GM23338 (cell line): ENCODE results near the gene AZU1. TPM values are rescaled to one million over a fixed set of nuclear protein-coding genes. Genes with fewer than 3 reads are reported as not detected.

Experiments used
- ATAC-seq: fragments of 200-7000 bp; cut with Tn5 transposase; 3 replicates; pipeline ENCODE4 v1.9.1; 2020
- DNase-seq: peaks from one replicate; pipeline ENCODE4 v3.0.0-alpha.2; 2015; ENCODE audit warnings: low spot score
- H2AFZ ChIP-seq: fragments of 200-600 bp; sonication (generic); 2 replicates; pipeline ENCODE4 v1.8.0; 2016; ENCODE audit warnings: antibody characterized with exemption, mild to moderate bottlenecking, moderate library complexity
- H3F3A ChIP-seq: fragments of 200-600 bp; sonication (generic); replicated peaks from 2 replicates; pipeline ENCODE4 v1.8.0; 2017; ENCODE audit warnings: antibody characterized with exemption, mixed run types, low read depth
- H3K27ac ChIP-seq: fragments of 200-600 bp; sonication (generic); 2 replicates; pipeline ENCODE4 v1.6.1; 2016; ENCODE audit warnings: low read depth
- H3K27me3 ChIP-seq: fragments of 200-600 bp; sonication (generic); 2 replicates; pipeline ENCODE4 v1.8.0; 2016; ENCODE audit warnings: mild to moderate bottlenecking, mixed run types, moderate library complexity; ENCODE audit not compliant: insufficient read depth
- H3K36me3 ChIP-seq: fragments of 200-600 bp; sonication (generic); 2 replicates; pipeline ENCODE4 v1.8.0; 2016; ENCODE audit warnings: mild to moderate bottlenecking; ENCODE audit not compliant: insufficient read depth
- H3K4me1 ChIP-seq: fragments of 200-600 bp; sonication (generic); 2 replicates; pipeline ENCODE4 v1.8.0; 2016; ENCODE audit warnings: mild to moderate bottlenecking, moderate library complexity; ENCODE audit not compliant: insufficient read depth
- H3K4me2 ChIP-seq: fragments of 200-600 bp; sonication (generic); 2 replicates; pipeline ENCODE4 v1.7.1; 2017; ENCODE audit warnings: mixed run types
- H3K4me3 ChIP-seq: fragments of 200-600 bp; sonication (generic); 2 replicates; pipeline ENCODE4 v1.6.1; 2016; ENCODE audit warnings: mixed run types
- H3K79me2 ChIP-seq: fragments of 200-600 bp; sonication (generic); replicated peaks from 2 replicates; pipeline ENCODE4 v1.8.0; 2017; ENCODE audit warnings: mild to moderate bottlenecking; ENCODE audit not compliant: insufficient read depth
- H3K9me2 ChIP-seq: fragments of 200-600 bp; sonication (generic); 2 replicates; pipeline ENCODE4 v1.8.0; 2017; ENCODE audit not compliant: insufficient read depth
- H4K20me1 ChIP-seq: fragments of 200-600 bp; sonication (generic); replicated peaks from 2 replicates; pipeline ENCODE4 v1.8.0; 2017; ENCODE audit warnings: mild to moderate bottlenecking; ENCODE audit not compliant: insufficient read depth
- H3K27ac Mint-ChIP-seq: 2 replicates; pipeline ENCODE4 v1.8.0; 2020; ENCODE audit warnings: inconsistent platforms, mild to moderate bottlenecking, moderate library complexity, mixed read lengths
- H3K27me3 Mint-ChIP-seq: 3 replicates; pipeline ENCODE4 v1.8.0; 2022; ENCODE audit warnings: low read depth, mild to moderate bottlenecking, moderate library complexity, mixed read lengths, inconsistent platforms; ENCODE audit not compliant: insufficient read depth, poor library complexity
- H3K36me3 Mint-ChIP-seq: 3 replicates; pipeline ENCODE4 v1.8.0; 2021; ENCODE audit warnings: low read depth, mild to moderate bottlenecking, inconsistent platforms, moderate library complexity, mixed read lengths
- H3K4me1 Mint-ChIP-seq: 3 replicates; pipeline ENCODE4 v1.8.0; 2020; ENCODE audit warnings: mild to moderate bottlenecking, inconsistent platforms, mixed read lengths
- H3K4me3 Mint-ChIP-seq: 3 replicates; pipeline ENCODE4 v1.8.0; 2021; ENCODE audit warnings: moderate library complexity, mild to moderate bottlenecking, inconsistent platforms, mixed read lengths
- H3K9me3 Mint-ChIP-seq: 3 replicates; pipeline ENCODE4 v1.8.0; 2020; ENCODE audit warnings: moderate library complexity, mild to moderate bottlenecking, inconsistent platforms, mixed read lengths
- CREB1 ChIP-seq: fragments of 250-450 bp; sonication (Bioruptor Pico); IDR thresholded peaks from 2 replicates; pipeline ENCODE4 v1.5.0; 2020; ENCODE audit warnings: low read depth, mild to moderate bottlenecking, moderate library complexity
- EZH2 ChIP-seq: fragments of 200-600 bp; sonication (generic); IDR thresholded peaks from one replicate; pipeline ENCODE4 v1.8.0; 2017; ENCODE audit warnings: antibody characterized with exemption, mild to moderate bottlenecking, low read depth; ENCODE audit not compliant: unreplicated experiment
- ZNF114 ChIP-seq: fragments of 250-450 bp; sonication (Bioruptor Pico); IDR thresholded peaks from 2 replicates; pipeline ENCODE4 v1.5.0; 2020; ENCODE audit warnings: mild to moderate bottlenecking, moderate library complexity
- polyA plus RNA-seq: library from polyadenylated mRNA; unstranded; fragments of >200 nt; fragmentation: Nextera tagmentation; extraction: Ambion mirVana; gene quantifications from 2 replicates; pipeline ENCODE4 v1.2.1, GENCODE V29; 2016
- total RNA-seq: library from RNA; depleted of rRNA; stranded (reverse); fragments of >200 nt; shearing (Covaris generic); gene quantifications from 2 replicates; pipeline ENCODE4 v1.2.3, GENCODE V29; 2014
- TF ChIP-seq, protein P1 (sequence below): fragments of 250-450 bp; sonication (Bioruptor Pico); IDR thresholded peaks from 2 replicates; pipeline ENCODE4 v1.5.0; 2020; ENCODE audit warnings: mild to moderate bottlenecking, moderate library complexity
- TF ChIP-seq, protein P2 (sequence below), 2 experiments: fragments of 200-600 bp in 1 of 2; sonication (generic) in 1 of 2; conservative IDR thresholded peaks; 2 replicates each; pipeline versions ENCODE4 v1.5.1 to v1.6.1; 2016 to 2017; ENCODE audit warnings: antibody characterized with exemption in 2 of 2, low read depth in 2 of 2, mild to moderate bottlenecking in 2 of 2, moderate library complexity in 1 of 2

The AZU1 gene
- total and polyA plus RNA-seq, 2 experiments from 2014 or later, result 0.78 to 1.4 TPM

DNA sequence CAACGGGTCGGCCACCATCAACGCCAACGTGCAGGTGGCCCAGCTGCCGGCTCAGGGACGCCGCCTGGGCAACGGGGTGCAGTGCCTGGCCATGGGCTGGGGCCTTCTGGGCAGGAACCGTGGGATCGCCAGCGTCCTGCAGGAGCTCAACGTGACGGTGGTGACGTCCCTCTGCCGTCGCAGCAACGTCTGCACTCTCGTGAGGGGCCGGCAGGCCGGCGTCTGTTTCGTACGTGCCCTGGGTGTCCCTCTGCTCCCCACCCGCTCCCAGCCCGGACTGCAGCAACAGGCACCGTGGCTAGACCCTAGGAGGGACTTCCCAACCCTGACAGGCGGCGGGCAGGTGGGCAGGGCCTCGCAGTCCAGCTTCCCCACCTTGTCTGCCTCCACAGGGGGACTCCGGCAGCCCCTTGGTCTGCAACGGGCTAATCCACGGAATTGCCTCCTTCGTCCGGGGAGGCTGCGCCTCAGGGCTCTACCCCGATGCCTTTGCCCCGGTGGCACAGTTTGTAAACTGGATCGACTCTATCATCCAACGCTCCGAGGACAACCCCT lies 28.0 kb downstream of the AZU1 start (continued):
- TF ChIP-seq, protein P1, sequence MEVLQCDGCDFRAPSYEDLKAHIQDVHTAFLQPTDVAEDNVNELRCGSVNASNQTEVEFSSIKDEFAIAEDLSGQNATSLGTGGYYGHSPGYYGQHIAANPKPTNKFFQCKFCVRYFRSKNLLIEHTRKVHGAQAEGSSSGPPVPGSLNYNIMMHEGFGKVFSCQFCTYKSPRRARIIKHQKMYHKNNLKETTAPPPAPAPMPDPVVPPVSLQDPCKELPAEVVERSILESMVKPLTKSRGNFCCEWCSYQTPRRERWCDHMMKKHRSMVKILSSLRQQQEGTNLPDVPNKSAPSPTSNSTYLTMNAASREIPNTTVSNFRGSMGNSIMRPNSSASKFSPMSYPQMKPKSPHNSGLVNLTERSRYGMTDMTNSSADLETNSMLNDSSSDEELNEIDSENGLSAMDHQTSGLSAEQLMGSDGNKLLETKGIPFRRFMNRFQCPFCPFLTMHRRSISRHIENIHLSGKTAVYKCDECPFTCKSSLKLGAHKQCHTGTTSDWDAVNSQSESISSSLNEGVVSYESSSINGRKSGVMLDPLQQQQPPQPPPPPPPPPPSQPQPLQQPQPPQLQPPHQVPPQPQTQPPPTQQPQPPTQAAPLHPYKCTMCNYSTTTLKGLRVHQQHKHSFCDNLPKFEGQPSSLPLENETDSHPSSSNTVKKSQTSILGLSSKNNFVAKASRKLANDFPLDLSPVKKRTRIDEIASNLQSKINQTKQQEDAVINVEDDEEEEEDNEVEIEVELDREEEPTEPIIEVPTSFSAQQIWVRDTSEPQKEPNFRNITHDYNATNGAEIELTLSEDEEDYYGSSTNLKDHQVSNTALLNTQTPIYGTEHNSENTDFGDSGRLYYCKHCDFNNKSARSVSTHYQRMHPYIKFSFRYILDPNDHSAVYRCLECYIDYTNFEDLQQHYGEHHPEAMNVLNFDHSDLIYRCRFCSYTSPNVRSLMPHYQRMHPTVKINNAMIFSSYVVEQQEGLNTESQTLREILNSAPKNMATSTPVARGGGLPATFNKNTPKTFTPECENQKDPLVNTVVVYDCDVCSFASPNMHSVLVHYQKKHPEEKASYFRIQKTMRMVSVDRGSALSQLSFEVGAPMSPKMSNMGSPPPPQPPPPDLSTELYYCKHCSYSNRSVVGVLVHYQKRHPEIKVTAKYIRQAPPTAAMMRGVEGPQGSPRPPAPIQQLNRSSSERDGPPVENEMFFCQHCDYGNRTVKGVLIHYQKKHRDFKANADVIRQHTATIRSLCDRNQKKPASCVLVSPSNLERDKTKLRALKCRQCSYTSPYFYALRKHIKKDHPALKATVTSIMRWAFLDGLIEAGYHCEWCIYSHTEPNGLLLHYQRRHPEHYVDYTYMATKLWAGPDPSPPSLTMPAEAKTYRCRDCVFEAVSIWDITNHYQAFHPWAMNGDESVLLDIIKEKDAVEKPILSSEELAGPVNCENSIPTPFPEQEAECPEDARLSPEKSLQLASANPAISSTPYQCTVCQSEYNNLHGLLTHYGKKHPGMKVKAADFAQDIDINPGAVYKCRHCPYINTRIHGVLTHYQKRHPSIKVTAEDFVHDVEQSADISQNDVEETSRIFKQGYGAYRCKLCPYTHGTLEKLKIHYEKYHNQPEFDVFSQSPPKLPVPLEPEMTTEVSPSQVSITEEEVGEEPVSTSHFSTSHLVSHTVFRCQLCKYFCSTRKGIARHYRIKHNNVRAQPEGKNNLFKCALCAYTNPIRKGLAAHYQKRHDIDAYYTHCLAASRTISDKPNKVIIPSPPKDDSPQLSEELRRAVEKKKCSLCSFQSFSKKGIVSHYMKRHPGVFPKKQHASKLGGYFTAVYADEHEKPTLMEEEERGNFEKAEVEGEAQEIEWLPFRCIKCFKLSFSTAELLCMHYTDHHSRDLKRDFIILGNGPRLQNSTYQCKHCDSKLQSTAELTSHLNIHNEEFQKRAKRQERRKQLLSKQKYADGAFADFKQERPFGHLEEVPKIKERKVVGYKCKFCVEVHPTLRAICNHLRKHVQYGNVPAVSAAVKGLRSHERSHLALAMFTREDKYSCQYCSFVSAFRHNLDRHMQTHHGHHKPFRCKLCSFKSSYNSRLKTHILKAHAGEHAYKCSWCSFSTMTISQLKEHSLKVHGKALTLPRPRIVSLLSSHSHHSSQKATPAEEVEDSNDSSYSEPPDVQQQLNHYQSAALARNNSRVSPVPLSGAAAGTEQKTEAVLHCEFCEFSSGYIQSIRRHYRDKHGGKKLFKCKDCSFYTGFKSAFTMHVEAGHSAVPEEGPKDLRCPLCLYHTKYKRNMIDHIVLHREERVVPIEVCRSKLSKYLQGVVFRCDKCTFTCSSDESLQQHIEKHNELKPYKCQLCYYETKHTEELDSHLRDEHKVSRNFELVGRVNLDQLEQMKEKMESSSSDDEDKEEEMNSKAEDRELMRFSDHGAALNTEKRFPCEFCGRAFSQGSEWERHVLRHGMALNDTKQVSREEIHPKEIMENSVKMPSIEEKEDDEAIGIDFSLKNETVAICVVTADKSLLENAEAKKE, result no peak
- no peak for TF ChIP-seq CREB1 (CRISPR knock-in tag)
- TF ChIP-seq EZH2, result no peak
- TF ChIP-seq, protein P2, sequence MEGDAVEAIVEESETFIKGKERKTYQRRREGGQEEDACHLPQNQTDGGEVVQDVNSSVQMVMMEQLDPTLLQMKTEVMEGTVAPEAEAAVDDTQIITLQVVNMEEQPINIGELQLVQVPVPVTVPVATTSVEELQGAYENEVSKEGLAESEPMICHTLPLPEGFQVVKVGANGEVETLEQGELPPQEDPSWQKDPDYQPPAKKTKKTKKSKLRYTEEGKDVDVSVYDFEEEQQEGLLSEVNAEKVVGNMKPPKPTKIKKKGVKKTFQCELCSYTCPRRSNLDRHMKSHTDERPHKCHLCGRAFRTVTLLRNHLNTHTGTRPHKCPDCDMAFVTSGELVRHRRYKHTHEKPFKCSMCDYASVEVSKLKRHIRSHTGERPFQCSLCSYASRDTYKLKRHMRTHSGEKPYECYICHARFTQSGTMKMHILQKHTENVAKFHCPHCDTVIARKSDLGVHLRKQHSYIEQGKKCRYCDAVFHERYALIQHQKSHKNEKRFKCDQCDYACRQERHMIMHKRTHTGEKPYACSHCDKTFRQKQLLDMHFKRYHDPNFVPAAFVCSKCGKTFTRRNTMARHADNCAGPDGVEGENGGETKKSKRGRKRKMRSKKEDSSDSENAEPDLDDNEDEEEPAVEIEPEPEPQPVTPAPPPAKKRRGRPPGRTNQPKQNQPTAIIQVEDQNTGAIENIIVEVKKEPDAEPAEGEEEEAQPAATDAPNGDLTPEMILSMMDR (conservative IDR thresholded peaks at IDR 0.05; ENCODE audit: low read depth in 2 of 2), result no peak

DNA sequence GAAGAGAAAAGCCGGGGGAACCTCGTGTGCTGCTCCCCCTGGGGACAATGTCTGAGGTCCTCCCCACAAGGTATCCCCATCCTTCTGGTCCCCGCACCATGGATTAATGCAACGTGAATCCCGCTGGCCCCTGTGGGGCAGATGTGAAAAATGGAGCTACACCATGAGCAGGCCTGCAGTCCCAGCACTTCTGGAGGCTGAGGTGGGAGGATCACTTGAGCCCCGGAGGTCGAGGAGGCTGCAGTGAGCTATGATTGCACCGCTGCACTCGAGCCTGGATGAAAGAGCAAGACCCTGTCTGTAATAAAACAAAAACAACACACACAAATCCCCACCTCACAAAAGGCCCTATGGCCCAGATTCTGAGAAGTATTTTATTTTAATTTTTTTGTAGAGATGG lies 30.6 kb downstream of the AZU1 start:
- no peaks in the 10 kb centered on the region for H4K20me1 ChIP-seq
- H3K9me3 Mint-ChIP-seq, result no peaks in the 10 kb centered on the region; the same call in 2 of the 3 replicates
- H2AFZ ChIP-seq, result no peak overlapping the region
- H3K79me2 ChIP-seq, result no peaks in the 10 kb centered on the region
- H3K27ac Mint-ChIP-seq, result no peak overlapping the region
- H3F3A ChIP-seq, result peaks cover 15% of the 10 kb centered on the region
- ATAC-seq (no peak), DNase-seq (no peak)
- H3K4me3 ChIP-seq, result no peak overlapping the region
- H3K4me3 Mint-ChIP-seq, result no peak overlapping the region
- TF ChIP-seq ZNF114 (CRISPR knock-in tag), result no peak
- H3K4me1 Mint-ChIP-seq, result no peaks in the 10 kb centered on the region
- peaks cover 27% of the 10 kb centered on the region for H3K27me3 ChIP-seq
- H3K9me2 ChIP-seq, result no peaks in the 10 kb centered on the region
- no peaks in the 10 kb centered on the region for H3K36me3 ChIP-seq
- no peaks in the 10 kb centered on the region for H3K4me1 ChIP-seq
- no peak overlapping the region for H3K27ac ChIP-seq
- no peaks in the 10 kb centered on the region for H3K36me3 Mint-ChIP-seq
- H3K4me2 ChIP-seq, result no peak overlapping the region
- peaks cover 24% of the 10 kb centered on the region for H3K27me3 Mint-ChIP-seq
